GM10847 (cell line): ENCODE results near the gene IGF2R.

Experiments
- POLR2A ChIP-seq: IDR thresholded peaks from 2 replicates; pipeline ENCODE4 v1.6.1; 2011; ENCODE audit not compliant: insufficient read length; ENCODE audit errors: extremely low read depth

IGF2R gene

DNA sequence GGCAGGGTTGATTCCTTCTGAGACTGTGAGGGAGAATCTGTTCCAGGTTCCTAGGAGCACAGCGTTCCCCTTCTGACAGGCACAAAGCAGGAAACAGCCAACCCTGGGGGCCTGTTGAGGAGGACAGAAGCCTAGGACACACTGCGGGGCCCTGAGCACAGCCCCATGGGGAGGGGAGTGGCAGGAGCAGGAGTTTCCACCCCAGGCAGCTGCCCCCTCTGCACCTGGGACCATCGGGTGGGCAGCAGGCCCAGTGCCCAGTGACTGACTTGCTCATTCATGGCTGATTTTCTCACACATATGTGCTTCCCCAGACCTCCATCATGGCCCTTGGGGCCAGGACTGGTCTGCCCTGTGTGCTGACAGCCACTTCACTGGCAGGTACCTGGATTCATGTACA, 146.5 kb downstream of the IGF2R start:
- TF ChIP-seq POLR2A: no peak

- no peak for TF ChIP-seq POLR2A
Measured at GRCh38 chr6:160116411-160116810, 147.5 kb downstream of the IGF2R start.

DNA sequence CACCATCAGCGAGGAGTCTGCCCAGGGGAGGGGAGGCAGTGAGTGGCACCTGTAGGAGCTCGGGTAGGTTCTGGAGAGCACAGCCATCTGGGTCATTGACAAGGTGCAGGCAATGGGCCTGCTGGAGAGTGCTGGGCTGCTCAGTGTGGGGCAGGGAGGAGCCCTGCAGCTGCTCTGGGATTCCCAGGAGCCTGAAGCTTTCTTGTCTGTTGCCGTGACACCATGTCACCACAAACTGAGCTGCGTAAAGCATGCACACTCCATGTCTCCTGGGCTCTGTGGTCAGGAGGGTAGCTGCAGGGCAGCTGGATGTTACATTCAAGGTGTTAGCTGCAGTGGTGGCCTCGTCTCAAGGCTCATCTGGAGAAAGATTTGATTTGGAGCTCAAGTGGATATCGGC, 148.3 kb downstream of the IGF2R start:
- TF ChIP-seq POLR2A: no peak

DNA sequence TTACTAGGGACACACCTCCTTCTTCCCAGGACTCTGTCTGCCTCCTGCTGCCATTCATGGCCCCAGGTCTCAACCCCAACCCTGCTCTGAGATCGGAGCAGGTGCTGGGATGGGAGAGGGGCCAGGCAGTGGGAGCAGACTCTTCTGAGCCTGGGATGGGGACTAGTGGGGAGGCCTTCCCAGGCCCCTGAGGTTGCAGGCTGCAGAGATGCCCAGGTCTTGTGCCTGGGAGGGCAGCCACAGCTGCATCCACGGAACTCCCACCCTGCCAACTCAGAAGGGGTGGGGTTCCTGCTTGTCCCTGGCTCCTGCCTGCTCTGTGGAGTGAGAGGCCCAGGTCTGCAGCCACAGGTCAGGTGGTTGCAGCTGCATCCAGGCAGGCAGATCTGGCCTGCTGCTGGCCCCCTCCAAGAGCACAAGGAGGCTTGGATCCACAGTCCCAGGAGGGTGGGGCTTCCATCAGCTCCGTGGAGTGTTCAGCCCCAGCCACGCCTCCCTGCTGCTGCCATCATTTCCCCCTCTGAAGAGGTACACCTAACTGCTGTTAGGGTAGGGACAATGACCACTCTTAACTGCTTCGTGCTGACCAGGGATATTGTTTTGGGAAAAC, 149.8 kb downstream of the IGF2R start:
- no peak for TF ChIP-seq POLR2A

DNA sequence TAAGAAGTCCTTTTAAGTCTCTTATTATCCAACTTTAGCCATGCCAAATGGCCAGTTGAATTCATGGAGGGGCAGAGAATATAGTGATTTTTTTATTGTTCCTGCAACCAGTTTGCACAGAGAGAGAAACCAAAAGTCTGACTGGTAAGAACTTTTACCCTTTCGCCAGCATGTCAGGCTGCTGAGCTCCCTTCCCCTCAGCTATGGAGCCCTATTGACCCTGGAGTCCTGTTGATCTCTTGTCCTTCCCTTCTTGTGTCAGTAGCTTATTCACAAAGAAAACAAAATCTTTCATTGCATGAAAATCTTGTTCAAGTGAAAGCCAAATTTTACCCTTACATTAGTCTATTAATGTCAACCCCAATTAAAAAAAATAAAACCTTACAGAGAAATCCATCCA, 151.2 kb downstream of the IGF2R start:
- TF ChIP-seq POLR2A: no peak

DNA sequence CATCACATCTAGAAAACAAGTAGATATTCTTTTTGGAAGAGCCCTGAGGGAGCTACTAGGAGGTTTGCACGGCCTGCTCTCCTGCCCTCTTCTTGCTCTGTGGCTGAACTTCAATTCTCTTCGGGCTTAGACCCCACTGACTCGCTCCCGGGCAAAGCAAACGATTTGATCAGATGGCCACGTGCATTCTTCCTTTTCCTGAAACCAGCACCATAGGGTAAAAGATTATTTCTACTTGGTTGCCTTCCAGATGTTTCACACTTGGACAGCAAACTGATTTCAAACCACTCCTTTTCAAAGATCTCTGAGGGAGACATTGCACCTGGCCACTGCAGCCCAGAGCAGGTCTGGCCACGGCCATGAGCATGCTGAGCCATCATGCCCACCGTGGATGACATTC, 152.7 kb downstream of the IGF2R start, which contains the start of gene SLC22A1:
Gene SLC22A1 (plus strand): TSS at position 258 of the 400 bp plus-strand sequence. CDS start 121 bp downstream, at position 379.
- TF ChIP-seq POLR2A: no peak

DNA sequence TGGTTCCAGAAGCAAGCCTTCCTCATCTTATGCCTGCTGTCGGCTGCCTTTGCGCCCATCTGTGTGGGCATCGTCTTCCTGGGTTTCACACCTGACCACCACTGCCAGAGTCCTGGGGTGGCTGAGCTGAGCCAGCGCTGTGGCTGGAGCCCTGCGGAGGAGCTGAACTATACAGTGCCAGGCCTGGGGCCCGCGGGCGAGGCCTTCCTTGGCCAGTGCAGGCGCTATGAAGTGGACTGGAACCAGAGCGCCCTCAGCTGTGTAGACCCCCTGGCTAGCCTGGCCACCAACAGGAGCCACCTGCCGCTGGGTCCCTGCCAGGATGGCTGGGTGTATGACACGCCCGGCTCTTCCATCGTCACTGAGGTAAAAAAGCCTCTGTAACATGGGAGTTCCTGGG, 153.1 kb downstream of the IGF2R start:
- TF ChIP-seq POLR2A: no peak

DNA sequence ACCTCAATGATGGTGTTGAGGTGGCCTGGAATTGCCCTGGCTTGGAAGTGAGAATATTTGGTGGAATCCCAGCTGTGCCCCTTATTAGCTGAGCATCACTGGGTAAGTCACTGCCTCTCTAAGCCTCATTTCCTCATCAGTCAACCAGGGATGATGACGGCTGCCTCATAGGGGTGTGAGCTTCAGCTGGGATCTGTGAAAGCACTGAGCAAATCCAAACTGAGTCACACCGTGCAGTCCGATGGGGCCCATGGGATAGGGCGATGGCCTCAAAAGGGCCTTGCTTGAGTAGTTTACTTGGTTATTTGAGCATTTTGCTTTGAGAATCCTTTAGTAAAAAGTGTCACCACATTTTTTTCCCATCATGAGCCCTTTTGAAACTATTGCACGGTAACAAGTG, 153.9 kb downstream of the IGF2R start:
- TF ChIP-seq POLR2A: no peak

GRCh38 chr6:160124007-160124406, 155.1 kb downstream of the IGF2R start:
- no peak for TF ChIP-seq POLR2A

DNA sequence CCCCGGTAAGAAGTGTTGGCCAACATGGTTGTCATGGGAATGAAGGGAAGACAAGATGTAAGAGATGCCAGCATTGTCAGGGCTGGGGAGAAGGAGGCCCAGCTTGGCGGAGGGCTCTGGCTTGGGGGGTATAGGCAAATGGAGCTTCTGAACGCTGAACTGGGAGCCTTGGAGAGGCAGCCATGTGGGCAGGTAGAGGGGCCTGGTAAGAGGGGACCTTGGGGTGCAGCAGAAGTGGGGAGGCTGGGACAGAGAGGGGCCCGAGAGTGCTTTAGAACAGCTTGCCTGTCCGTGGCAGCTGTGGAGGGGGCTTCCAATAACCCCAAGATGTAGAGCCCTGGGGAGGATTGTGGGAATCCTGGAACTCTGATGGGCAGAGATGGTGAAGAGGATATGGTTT, 155.7 kb downstream of the IGF2R start:
- TF ChIP-seq POLR2A: no peak

- no peak for TF ChIP-seq POLR2A
Measured at GRCh38 chr6:160127270-160128124, 158.6 kb downstream of the IGF2R start.

DNA sequence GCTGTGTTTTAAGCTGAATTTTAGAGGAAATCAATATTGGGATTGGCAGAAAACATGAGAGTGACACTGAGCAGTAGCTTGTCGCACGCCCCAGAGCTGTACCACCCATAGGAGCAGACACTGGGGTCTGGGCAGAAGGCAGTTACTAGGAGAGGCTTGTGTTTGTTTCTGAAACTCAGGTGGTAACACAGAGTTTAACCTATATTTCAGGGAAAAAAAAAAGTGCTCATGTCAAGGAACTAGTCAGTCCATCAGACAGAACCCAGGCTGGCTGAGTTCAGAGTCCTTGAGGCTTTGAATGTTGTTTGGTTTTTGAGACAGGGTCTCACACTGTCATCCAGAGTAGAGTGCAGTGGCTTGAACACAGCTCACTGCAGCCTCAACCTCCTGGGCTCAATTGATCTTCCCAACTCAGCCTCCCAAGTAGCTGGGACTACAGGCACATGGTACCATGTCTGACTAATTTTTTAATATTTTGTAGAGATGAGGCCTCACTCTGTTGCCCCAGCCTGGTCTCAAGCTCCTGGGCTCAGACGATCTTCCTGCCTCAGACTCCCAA, 159.3 kb downstream of the IGF2R start:
- TF ChIP-seq POLR2A: no peak

DNA sequence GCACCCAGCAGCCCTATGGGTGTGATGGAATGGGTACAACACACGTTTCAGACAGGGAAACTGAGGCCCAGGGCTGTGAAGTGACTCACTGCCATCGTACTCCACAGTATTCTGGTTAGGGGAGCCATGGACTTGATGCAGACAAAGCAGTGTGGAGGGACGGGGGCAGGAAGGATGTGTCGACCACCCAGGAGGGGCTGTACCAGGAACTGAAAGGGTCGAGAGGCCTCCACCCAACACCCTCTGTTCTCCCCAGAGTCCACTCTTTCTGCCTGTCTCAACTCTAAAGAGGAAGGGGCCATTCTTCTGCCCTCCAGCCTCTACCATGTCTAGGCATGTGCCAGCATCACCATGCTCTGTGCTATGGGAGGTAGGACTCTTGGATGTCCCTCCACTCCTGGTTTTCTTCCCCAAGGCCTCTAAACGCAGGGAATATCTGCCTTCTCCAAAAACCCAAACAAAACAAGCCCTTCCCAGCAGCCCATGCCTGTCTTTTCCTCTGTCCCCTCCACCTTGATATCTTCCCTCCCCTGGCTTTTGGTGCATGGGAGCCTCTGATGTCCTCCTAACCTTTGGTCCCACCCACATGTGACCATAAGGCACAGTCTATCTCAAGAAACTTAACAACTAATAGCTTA, 160.1 kb downstream of the IGF2R start:
- no peak for TF ChIP-seq POLR2A

GRCh38 chr6:160129881-160130615, 161.2 kb downstream of the IGF2R start:
- no peak for TF ChIP-seq POLR2A
